A549 (cell line): ENCODE data around the gene BCAS4. TPM values are rescaled to one million over a fixed set of nuclear protein-coding genes. Genes with fewer than 3 reads are reported as not detected.

ENCODE experiments used
- ATAC-seq, 2 experiments: fragments of 200-7000 bp in 1 of 2; fragments of >200 bp in 1 of 2; cut with Nextera tagmentation in 1 of 2; cut with Tn5 transposase in 1 of 2; 3 replicates each; pipeline versions ENCODE4 v1.8.0 to v1.9.1; 2018 to 2020; ENCODE audit warnings: mild to moderate bottlenecking in 1 of 2, moderate library complexity in 1 of 2
- CTCF ChIA-PET: fragments of 300-600 bp; sonication (Branson Sonifier 250); formaldehyde crosslinking; extraction: SDS; loops from one replicate; lab custom pipeline; 2021; ENCODE audit warnings: antibody characterized with exemption, inconsistent platforms; lab: Yijun Ruan, JAX
- POLR2A ChIA-PET: fragments of 350-600 bp; formaldehyde crosslinking; extraction: SDS; loops from one replicate; lab custom pipeline; 2021; ENCODE audit warnings: antibody characterized with exemption, inconsistent platforms; lab: Yijun Ruan, JAX
- DNase-seq, 2 experiments: peaks; one replicate each; pipeline versions ENCODE4 v3.0.0 to v3.0.0-alpha.2; 2011 to 2016; ENCODE audit warnings: low read depth in 1 of 2, low spot score in 1 of 2
- FAIRE-seq: peaks from 2 replicates; lab custom pipeline; 2011; peaks lifted over from hg19 to GRCh38; lab: Jason Lieb, UNC
- H3K27ac ChIP-seq, 2 experiments: fragments of >200 bp; sonication (Bioruptor Twin); formaldehyde crosslinking; 3 replicates each; pipeline ENCODE4 v1.5.1; 2016 to 2017
- H3K4me1 ChIP-seq: fragments of >200 bp; sonication (Bioruptor Twin); formaldehyde crosslinking; 3 replicates; pipeline ENCODE4 v1.6.1; 2016
- H3K4me2 ChIP-seq: fragments of >200 bp; sonication (Bioruptor Twin); formaldehyde crosslinking; 3 replicates; pipeline ENCODE4 v1.6.1; 2016
- H3K4me3 ChIP-seq: fragments of >200 bp; sonication (Bioruptor Twin); formaldehyde crosslinking; 3 replicates; pipeline ENCODE4 v1.5.1; 2016
- H3K9me3 ChIP-seq: fragments of >200 bp; sonication (Bioruptor Twin); formaldehyde crosslinking; 3 replicates; pipeline ENCODE4 v1.6.1; 2016
- CEBPB ChIP-seq, 2 experiments: fragments of >200 bp in 1 of 2; sonication (Bioruptor Twin) in 1 of 2; formaldehyde crosslinking in 1 of 2; IDR thresholded peaks; 2 replicates each; pipeline ENCODE4 v1.6.1; 2012 to 2016
- CHD2 ChIP-seq: fragments of 150-350 bp; IDR thresholded peaks from 2 replicates; pipeline ENCODE4 v1.6.1; 2014; ENCODE audit warnings: low read length; ENCODE audit not compliant: partially characterized antibody
- ESRRA ChIP-seq: fragments of 150-350 bp; IDR thresholded peaks from 2 replicates; pipeline ENCODE4 v1.6.1; 2014; ENCODE audit warnings: mild to moderate bottlenecking, low read length, borderline replicate concordance
- FOXS1 ChIP-seq: fragments of 250-450 bp; sonication (Bioruptor Pico); IDR thresholded peaks from 2 replicates; pipeline ENCODE4 v1.5.0; 2020; ENCODE audit warnings: mild to moderate bottlenecking, moderate library complexity
- HDAC2 ChIP-seq: fragments of 200-600 bp; sonication (generic); IDR thresholded peaks from 2 replicates; pipeline ENCODE4 v1.6.1; 2016
- HOXA7 ChIP-seq: fragments of 250-450 bp; sonication (Bioruptor Pico); IDR thresholded peaks from 2 replicates; pipeline ENCODE4 v1.5.0; 2020; ENCODE audit warnings: mild to moderate bottlenecking, moderate library complexity
- HOXB5 ChIP-seq: fragments of 250-450 bp; sonication (Bioruptor Pico); IDR thresholded peaks from 2 replicates; pipeline ENCODE4 v1.5.0; 2020; ENCODE audit warnings: mild to moderate bottlenecking, moderate library complexity
- JUN ChIP-seq, 2 experiments: fragments of >200 bp; sonication (Bioruptor Twin); formaldehyde crosslinking; IDR thresholded peaks; 2 replicates in 1 of 2; 3 replicates in 1 of 2; pipeline ENCODE4 v1.6.1; 2016 to 2017
- MAZ ChIP-seq: fragments of 150-350 bp; IDR thresholded peaks from 2 replicates; pipeline ENCODE4 v1.6.1; 2014; ENCODE audit warnings: antibody characterized with exemption, low read depth, low read length, borderline replicate concordance
- NPAS2 ChIP-seq: fragments of 250-450 bp; sonication (Bioruptor Pico); IDR thresholded peaks from 2 replicates; pipeline ENCODE4 v1.8.0; 2022; ENCODE audit warnings: mild to moderate bottlenecking, moderate library complexity, borderline replicate concordance
- POLR2A ChIP-seq: IDR thresholded peaks from 2 replicates; pipeline ENCODE4 v1.6.1; 2012; ENCODE audit warnings: mild to moderate bottlenecking, low read length
- RAD21 ChIP-seq, 2 experiments: fragments of >200 bp in 1 of 2; sonication (Bioruptor Twin) in 1 of 2; formaldehyde crosslinking in 1 of 2; IDR thresholded peaks in 1 of 2; conservative IDR thresholded peaks in 1 of 2; 2 replicates in 1 of 2; 3 replicates in 1 of 2; pipeline ENCODE4 v1.6.1; 2012 to 2018; ENCODE audit warnings: inconsistent platforms in 1 of 2
- RARB ChIP-seq: fragments of 250-450 bp; sonication (Bioruptor Pico); IDR thresholded peaks from 2 replicates; pipeline ENCODE4 v1.8.0; 2021; ENCODE audit warnings: mild to moderate bottlenecking, moderate library complexity
- RNF2 ChIP-seq: fragments of 200-600 bp; sonication (generic); IDR thresholded peaks from 2 replicates; pipeline ENCODE4 v1.6.1; 2016; ENCODE audit warnings: low read depth, mild to moderate bottlenecking, antibody characterized with exemption, moderate library complexity, borderline replicate concordance
- TFCP2L1 ChIP-seq: fragments of 250-450 bp; sonication (Bioruptor Pico); IDR thresholded peaks from 2 replicates; pipeline ENCODE4 v1.5.0; 2021; ENCODE audit warnings: mild to moderate bottlenecking
- ZFP36 ChIP-seq: fragments of 450-650 bp; IDR thresholded peaks from 2 replicates; pipeline ENCODE4 v1.6.1; 2014; ENCODE audit warnings: borderline replicate concordance; ENCODE audit not compliant: partially characterized antibody
- WGBS: methylation state at CpG from one replicate; pipeline ENCODE4 v1.1.6; 2017; ENCODE audit errors: missing lambda C conversion rate; 5-methylcytosine and 5-hydroxymethylcytosine counted together
- polyA plus RNA-seq, 4 experiments: library from polyadenylated mRNA; depleted of rRNA in 3 of 4; stranded (reverse); fragments of >200 nt; fragmentation: RNase III in 1 of 4; extraction: RNeasy Plus Mini Kit Qiagen cat#74134 plus additional on column Dnase treatment in 1 of 4; gene quantifications; 2 replicates in 3 of 4; 3 replicates in 1 of 4; pipeline ENCODE4 v1.2.3, GENCODE V29; 2011 to 2017
- TF ChIP-seq, protein P1 (sequence below): IDR thresholded peaks from 2 replicates; pipeline ENCODE4 v1.6.1; 2012
- TF ChIP-seq, protein P2 (sequence below): fragments of >200 bp; sonication (Bioruptor Twin); formaldehyde crosslinking; IDR thresholded peaks from 2 replicates; pipeline ENCODE4 v1.6.1; 2016
- TF ChIP-seq, protein P3 (sequence below): fragments of 200-600 bp; sonication (generic); IDR thresholded peaks from 2 replicates; pipeline ENCODE4 v1.6.1; 2016; ENCODE audit warnings: antibody characterized with exemption, mild to moderate bottlenecking, moderate library complexity
- TF ChIP-seq, protein P4 (sequence below): fragments of 450-650 bp; IDR thresholded peaks from 2 replicates; pipeline ENCODE4 v1.6.1; 2014; ENCODE audit warnings: antibody characterized with exemption
- TF ChIP-seq, protein P5 (sequence below): fragments of 150-350 bp; IDR thresholded peaks from 2 replicates; pipeline ENCODE4 v1.6.1; 2014; ENCODE audit warnings: low read depth, mild to moderate bottlenecking, low read length

The BCAS4 gene
- polyA plus RNA-seq, 2 of the 4 experiments (the other 2 are of a cell fraction), result 16.9 to 48.4 TPM

DNA sequence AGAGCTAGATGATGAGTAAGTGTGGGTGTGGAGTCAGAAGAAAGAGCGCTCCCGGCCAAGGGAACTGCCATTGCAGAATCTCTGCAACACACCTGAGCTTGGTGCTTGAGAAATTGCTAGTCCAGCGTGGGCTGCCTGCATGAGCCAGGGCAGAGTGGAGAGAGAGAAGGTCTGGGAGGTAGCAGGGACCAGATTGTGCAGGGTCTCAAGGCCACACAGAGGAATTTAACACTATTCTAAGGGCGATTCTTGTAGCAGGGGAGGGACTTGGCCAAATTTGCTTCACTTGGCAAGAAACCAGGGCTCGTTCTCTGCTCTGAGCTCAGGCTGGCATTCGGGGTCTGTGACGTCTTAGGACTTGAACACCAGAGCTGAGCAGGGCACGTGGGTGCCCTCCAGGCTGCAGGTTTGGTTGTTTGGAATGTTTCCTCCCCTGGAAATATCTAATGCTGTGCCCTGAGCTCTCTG, 53.5 kb downstream of the BCAS4 start:
- no peaks in the 10 kb centered on the region for H3K9me3 ChIP-seq
- FAIRE-seq (no peak), DNase-seq (no peak), ATAC-seq (no peak)
- TF ChIP-seq CEBPB (IDR thresholded peaks at IDR 0.05) (no peak), JUN (IDR thresholded peaks at IDR 0.05) (no peak), ESRRA (no peak), RARB (CRISPR knock-in tag) (no peak)
- TF ChIP-seq, protein P1, sequence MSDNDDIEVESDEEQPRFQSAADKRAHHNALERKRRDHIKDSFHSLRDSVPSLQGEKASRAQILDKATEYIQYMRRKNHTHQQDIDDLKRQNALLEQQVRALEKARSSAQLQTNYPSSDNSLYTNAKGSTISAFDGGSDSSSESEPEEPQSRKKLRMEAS, result no peak
- H3K4me2 ChIP-seq, result no peak overlapping the region
- H3K4me1 ChIP-seq, result peaks cover 15% of the 10 kb centered on the region; the same call in 2 of the 3 replicates
- H3K4me3 ChIP-seq, result no peak overlapping the region
- WGBS, result 66% methylated on average over 8 of the region's 8 CpGs
- ChIA-PET POLR2A (no interaction called here), CTCF (interaction anchor here (0.6 to 3.6 kb wide), 6 partner anchors 17 to 81 kb away, joined by 3 to 10 read pairs (median 4); partner anchors contain the start of gene BCAS4)
- H3K27ac ChIP-seq, result no peak overlapping the region

DNA sequence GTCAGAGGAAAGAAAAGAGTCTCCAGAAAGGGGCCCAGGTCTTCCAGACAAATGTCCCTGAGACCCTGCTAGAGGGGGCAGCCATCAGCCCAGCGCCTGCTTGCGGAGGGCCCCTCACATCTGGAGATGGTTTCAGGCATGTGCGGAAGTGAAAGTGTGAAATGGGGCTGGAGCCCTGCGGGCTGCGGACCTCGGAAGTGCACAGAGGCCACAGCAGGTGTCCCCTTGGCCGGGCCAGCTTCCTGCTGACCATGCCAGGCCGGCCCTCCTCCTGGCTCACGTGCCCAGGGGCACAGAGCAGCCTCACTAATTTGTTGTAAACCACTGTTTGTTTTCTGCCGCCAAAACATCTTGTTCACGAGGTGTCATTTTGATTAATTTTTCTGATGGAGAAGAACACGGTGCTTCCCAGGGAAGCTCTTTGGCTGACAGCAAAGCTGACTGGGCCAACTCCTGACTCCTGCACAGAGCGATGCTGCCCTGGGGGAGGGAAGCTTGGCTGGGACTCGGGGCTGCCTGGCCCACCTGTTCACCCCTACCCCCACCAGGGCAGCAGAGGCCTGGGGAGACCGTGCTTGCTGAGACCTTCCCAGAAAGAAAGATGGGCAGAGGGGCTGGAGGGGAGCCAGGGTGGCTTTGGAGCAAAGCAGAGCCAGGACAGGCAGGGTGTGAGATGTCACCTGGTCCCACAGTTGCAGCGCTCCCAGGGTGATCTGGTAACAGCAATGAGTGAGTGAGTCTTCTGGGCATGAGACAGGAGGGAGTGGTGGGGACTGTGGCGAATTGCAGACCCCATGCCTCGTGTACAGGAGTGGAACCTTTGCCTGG, 54.2 kb downstream of the BCAS4 start:
- no peak for DNase-seq
- Histone ChIP-seq H3K4me3 (no peak overlapping the region), H3K4me1 (peaks cover 15% of the 10 kb centered on the region; the same call in 2 of the 3 replicates), H3K9me3 (no peaks in the 10 kb centered on the region), H3K27ac (no peak overlapping the region), H3K4me2 (no peak overlapping the region)
- ChIA-PET POLR2A (no interaction called here), CTCF (interaction anchor here (1.3 to 3.6 kb wide), 4 partner anchors 20 to 80 kb away, joined by 3 to 10 read pairs (median 6); partner anchors contain the start of gene BCAS4)
- 81% methylated on average over 17 of the region's 18 CpGs for WGBS
- no peak for FAIRE-seq
- no peak for ATAC-seq
- TF ChIP-seq, protein P2, sequence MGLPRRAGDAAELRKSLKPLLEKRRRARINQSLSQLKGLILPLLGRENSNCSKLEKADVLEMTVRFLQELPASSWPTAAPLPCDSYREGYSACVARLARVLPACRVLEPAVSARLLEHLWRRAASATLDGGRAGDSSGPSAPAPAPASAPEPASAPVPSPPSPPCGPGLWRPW, result no peak
- TF ChIP-seq, protein P3, sequence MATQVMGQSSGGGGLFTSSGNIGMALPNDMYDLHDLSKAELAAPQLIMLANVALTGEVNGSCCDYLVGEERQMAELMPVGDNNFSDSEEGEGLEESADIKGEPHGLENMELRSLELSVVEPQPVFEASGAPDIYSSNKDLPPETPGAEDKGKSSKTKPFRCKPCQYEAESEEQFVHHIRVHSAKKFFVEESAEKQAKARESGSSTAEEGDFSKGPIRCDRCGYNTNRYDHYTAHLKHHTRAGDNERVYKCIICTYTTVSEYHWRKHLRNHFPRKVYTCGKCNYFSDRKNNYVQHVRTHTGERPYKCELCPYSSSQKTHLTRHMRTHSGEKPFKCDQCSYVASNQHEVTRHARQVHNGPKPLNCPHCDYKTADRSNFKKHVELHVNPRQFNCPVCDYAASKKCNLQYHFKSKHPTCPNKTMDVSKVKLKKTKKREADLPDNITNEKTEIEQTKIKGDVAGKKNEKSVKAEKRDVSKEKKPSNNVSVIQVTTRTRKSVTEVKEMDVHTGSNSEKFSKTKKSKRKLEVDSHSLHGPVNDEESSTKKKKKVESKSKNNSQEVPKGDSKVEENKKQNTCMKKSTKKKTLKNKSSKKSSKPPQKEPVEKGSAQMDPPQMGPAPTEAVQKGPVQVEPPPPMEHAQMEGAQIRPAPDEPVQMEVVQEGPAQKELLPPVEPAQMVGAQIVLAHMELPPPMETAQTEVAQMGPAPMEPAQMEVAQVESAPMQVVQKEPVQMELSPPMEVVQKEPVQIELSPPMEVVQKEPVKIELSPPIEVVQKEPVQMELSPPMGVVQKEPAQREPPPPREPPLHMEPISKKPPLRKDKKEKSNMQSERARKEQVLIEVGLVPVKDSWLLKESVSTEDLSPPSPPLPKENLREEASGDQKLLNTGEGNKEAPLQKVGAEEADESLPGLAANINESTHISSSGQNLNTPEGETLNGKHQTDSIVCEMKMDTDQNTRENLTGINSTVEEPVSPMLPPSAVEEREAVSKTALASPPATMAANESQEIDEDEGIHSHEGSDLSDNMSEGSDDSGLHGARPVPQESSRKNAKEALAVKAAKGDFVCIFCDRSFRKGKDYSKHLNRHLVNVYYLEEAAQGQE, result no peak
- TF ChIP-seq FOXS1 (CRISPR knock-in tag), result no peak
- no peak for TF ChIP-seq HDAC2
- TF ChIP-seq HOXA7 (CRISPR knock-in tag), result no peak
- TF ChIP-seq, protein P4, sequence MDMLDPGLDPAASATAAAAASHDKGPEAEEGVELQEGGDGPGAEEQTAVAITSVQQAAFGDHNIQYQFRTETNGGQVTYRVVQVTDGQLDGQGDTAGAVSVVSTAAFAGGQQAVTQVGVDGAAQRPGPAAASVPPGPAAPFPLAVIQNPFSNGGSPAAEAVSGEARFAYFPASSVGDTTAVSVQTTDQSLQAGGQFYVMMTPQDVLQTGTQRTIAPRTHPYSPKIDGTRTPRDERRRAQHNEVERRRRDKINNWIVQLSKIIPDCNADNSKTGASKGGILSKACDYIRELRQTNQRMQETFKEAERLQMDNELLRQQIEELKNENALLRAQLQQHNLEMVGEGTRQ, result no peak
- no peak for TF ChIP-seq POLR2A
- no peak for TF ChIP-seq MAZ
- no peak for TF ChIP-seq TFCP2L1 (CRISPR knock-in tag)

DNA sequence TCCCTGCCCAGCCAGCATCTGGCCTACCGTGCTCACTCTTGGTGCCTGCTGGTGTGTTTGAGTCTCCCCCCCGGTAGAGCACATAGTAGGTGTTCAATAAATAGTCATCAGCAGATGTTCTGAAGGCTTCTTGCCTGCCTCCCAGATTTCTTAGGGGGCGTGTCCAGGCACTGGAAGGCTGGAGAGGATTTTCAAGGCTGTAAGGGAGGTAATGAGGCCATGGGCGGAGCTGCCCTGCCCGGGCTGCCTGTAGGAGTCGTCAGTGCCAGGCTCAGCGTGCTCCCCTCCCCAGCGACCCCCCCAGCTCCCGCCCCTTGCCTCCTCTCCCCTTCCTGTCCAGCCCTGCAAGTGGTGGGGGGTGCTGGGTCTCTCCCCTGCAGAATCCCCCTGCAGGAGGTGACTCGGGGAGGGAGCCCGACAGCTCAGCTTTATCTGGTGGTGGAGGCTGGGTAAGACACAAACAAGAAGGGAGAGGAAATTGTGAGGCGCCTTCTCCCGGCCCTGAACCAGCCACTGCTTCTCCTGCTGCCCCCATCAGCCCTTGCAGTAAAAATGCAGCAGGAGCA, 55.9 kb downstream of the BCAS4 start:
- Histone ChIP-seq H3K9me3 (no peaks in the 10 kb centered on the region), H3K27ac (0 out of 6 replicates have a peak overlapping the region, but pooled peaks of 1 of the 2 experiments have one; percentile 5), H3K4me1 (peaks cover 19% of the 10 kb centered on the region), H3K4me3 (no peak overlapping the region), H3K4me2 (no peak overlapping the region)
- no peak for DNase-seq
- WGBS, result 60% methylated on average over 11 of the region's 13 CpGs
- no peak for FAIRE-seq
- ChIA-PET POLR2A (no interaction called here), CTCF (interaction anchor here (1.6 kb wide), 1 partner anchor 56 kb away, joined by 3 read pairs; the partner anchor contains the start of gene BCAS4)
- no peak for TF ChIP-seq POLR2A
- TF ChIP-seq NPAS2 (CRISPR knock-in tag), result no peak
- TF ChIP-seq RAD21 (conservative IDR thresholded peaks at IDR 0.05 in 1 of 2, IDR thresholded peaks at IDR 0.05 in 1 of 2), result no peak
- no peak for TF ChIP-seq FOXS1 (CRISPR knock-in tag)
- TF ChIP-seq, protein P5, sequence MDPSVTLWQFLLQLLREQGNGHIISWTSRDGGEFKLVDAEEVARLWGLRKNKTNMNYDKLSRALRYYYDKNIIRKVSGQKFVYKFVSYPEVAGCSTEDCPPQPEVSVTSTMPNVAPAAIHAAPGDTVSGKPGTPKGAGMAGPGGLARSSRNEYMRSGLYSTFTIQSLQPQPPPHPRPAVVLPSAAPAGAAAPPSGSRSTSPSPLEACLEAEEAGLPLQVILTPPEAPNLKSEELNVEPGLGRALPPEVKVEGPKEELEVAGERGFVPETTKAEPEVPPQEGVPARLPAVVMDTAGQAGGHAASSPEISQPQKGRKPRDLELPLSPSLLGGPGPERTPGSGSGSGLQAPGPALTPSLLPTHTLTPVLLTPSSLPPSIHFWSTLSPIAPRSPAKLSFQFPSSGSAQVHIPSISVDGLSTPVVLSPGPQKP, result no peak
- no peak for TF ChIP-seq RNF2
- no peak for TF ChIP-seq HOXB5 (CRISPR knock-in tag)
- no peak for TF ChIP-seq CHD2
- TF ChIP-seq ZFP36, result no peak
- peak; percentile 36 to 57; a peak in 3 of 6 replicates for ATAC-seq
